ENCODE measurements around the gene MCTP1. TPM values are rescaled to one million over a fixed set of nuclear protein-coding genes. Genes with fewer than 3 reads are reported as not detected.
A peak's percentile ranks its signal among the peaks of the same experiment; 100 is the strongest.

The MCTP1 gene
- total RNA-seq, 2 experiments from 2014 or later, result not detected

DNA sequence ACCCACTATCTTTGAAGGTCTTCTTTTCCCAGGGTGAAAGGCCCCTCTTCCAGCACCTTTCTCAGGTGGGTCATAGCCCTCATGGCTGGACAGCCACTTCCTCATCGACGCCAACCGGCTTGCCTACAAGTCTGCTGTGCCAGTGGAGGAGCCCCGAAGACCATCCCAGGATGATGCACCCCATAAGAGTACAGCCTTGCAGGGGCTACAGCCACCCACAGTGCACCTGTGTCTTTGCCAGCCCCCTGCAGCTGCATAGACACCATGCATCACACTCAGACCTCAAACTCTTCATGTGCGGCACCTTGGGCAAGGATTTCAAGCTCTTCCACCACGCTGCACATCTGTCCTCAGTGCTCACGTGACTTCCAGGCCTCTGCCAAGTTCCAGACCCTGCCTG lies 493.1 kb downstream of the MCTP1 start:
- Histone ChIP-seq H3K4me2 (ENCODE audit: low read length) (no peak overlapping the region; the same call in 1 of the 2 replicates), H3K4me1 (ENCODE audit: insufficient read depth, low read length, poor library complexity, severe bottlenecking) (peaks cover 46% of the 10 kb centered on the region), H4K20me1 (ENCODE audit: insufficient read depth, low read length) (no peaks in the 10 kb centered on the region), H2AFZ (ENCODE audit: low read length) (peak overlapping the region; percentile 93; the same call in 1 of the 2 replicates), H3K79me2 (ENCODE audit: insufficient read depth, low read depth, low read length) (no peaks in the 10 kb centered on the region), H3K4me3 (ENCODE audit: low read depth, low read length, poor library complexity, severe bottlenecking) (no peak overlapping the region), H3K36me3 (ENCODE audit: insufficient read depth, low read length) (no peaks in the 10 kb centered on the region), H3K27ac (ENCODE audit: low read depth, low read length, poor library complexity, severe bottlenecking) (no peak overlapping the region), H3K9me3 (ENCODE audit: low read length) (no peaks in the 10 kb centered on the region), H3K9me2 (ENCODE audit: insufficient read depth, low read length) (no peaks in the 10 kb centered on the region)
- DNase-seq (ENCODE audit: low spot score), result no peak
- ChIA-PET CTCF (ENCODE audit: unreplicated experiment) (no interaction called here), POLR2A (interaction anchor here (0.6 to 1.5 kb wide), 4 partner anchors 16 to 741 kb away, joined by 3 to 5 read pairs (median 4); no protein-coding TSS in a partner anchor)
- TF ChIP-seq EZH2phosphoT487 (IDR thresholded peaks at IDR 0.05; ENCODE audit: borderline replicate concordance, low read depth, low read length), result no peak
- TF ChIP-seq CTCF (conservative IDR thresholded peaks at IDR 0.05; ENCODE audit: low read length), result no peak
- intact Hi-C loops (cut with micrococcal nuclease; ENCODE audit: unreplicated experiment), result loop anchor here (5.0 kb wide), 3 partner anchors 45 to 175 kb away; partner anchors contain the start of genes KIAA0825 and SLF1
- BruUV-seq (replicated peaks), result no TSS peak

GRCh38 chr5:94788527-94788926 lies 496.4 kb downstream of the MCTP1 start:
- Histone ChIP-seq H4K20me1 (ENCODE audit: insufficient read depth, low read length) (no peaks in the 10 kb centered on the region), H3K4me3 (ENCODE audit: low read depth, low read length, poor library complexity, severe bottlenecking) (no peak overlapping the region), H3K4me2 (ENCODE audit: low read length) (no peak overlapping the region), H2AFZ (ENCODE audit: low read length) (no peak overlapping the region), H3K4me1 (ENCODE audit: insufficient read depth, low read length, poor library complexity, severe bottlenecking) (peaks cover 23% of the 10 kb centered on the region), H3K9me2 (ENCODE audit: insufficient read depth, low read length) (no peaks in the 10 kb centered on the region), H3K79me2 (ENCODE audit: insufficient read depth, low read depth, low read length) (no peaks in the 10 kb centered on the region), H3K36me3 (ENCODE audit: insufficient read depth, low read length) (no peaks in the 10 kb centered on the region), H3K27ac (ENCODE audit: low read depth, low read length, poor library complexity, severe bottlenecking) (no peak overlapping the region), H3K9me3 (ENCODE audit: low read length) (no peaks in the 10 kb centered on the region)
- CTCF ChIA-PET (ENCODE audit: unreplicated experiment), result no interaction called here
- TF ChIP-seq EZH2phosphoT487 (IDR thresholded peaks at IDR 0.05; ENCODE audit: borderline replicate concordance, low read depth, low read length) (no peak), CTCF (conservative IDR thresholded peaks at IDR 0.05; ENCODE audit: low read length) (no peak)
- intact Hi-C loops (cut with micrococcal nuclease; ENCODE audit: unreplicated experiment), result no loop called here
- no peak for DNase-seq (ENCODE audit: low spot score)
- POLR2A ChIA-PET, result no interaction called here
- no TSS peak for BruUV-seq (replicated peaks)
